ENCODE data around the gene TXLNB. TPM values are rescaled to one million over a fixed set of nuclear protein-coding genes. Genes with fewer than 3 reads are reported as not detected.

The TXLNB gene
- total and polyA plus RNA-seq, 2 of the 4 experiments (the other 2 are of a cell fraction): under 0.01 to 0.05 TPM

GRCh38 chr6:139308936-139309603 is 17.3 kb upstream of the TXLNB start:
- H3K18ac ChIP-seq (ENCODE audit: low read depth, low read length): no peak overlapping the region
- no peaks in the 10 kb centered on the region for H3K9me3 ChIP-seq (ENCODE audit: control insufficient read depth, insufficient read depth, low read length)
- H3K4ac ChIP-seq (ENCODE audit: low read depth, low read length): peak overlapping the region; percentile 33; the same call in 1 of the 2 replicates
- peak overlapping the region; percentile 31; the same call in 1 of the 2 replicates for H2BK20ac ChIP-seq (ENCODE audit: low read depth, low read length)
- no peaks in the 10 kb centered on the region for H3K27me3 ChIP-seq (ENCODE audit: control insufficient read depth, insufficient read depth, low read length)
- TF ChIP-seq CHD1 (IDR thresholded peaks at IDR 0.05; ENCODE audit: low read depth, low read length) (no peak), CEBPB (IDR thresholded peaks at IDR 0.05; ENCODE audit: low read depth, low read length) (peak; percentile 93), MXI1 (IDR thresholded peaks at IDR 0.05; ENCODE audit: borderline replicate concordance, low read depth, low read length) (peak; percentile 65; the same call in 1 of the 2 replicates)
- TF ChIP-seq, protein P1, sequence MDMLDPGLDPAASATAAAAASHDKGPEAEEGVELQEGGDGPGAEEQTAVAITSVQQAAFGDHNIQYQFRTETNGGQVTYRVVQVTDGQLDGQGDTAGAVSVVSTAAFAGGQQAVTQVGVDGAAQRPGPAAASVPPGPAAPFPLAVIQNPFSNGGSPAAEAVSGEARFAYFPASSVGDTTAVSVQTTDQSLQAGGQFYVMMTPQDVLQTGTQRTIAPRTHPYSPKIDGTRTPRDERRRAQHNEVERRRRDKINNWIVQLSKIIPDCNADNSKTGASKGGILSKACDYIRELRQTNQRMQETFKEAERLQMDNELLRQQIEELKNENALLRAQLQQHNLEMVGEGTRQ (IDR thresholded peaks at IDR 0.05; ENCODE audit: low read depth, low read length): 0 out of 2 replicates have a peak, but pooled peaks have one; percentile 25
- peak overlapping the region; percentile 54; the same call in 1 of the 2 replicates for H2AK5ac ChIP-seq (ENCODE audit: low read depth, low read length)
- ChIA-PET CTCF (no interaction called here), POLR2A (ENCODE audit: unreplicated experiment) (no interaction called here)
- no peak overlapping the region for H4K91ac ChIP-seq (ENCODE audit: insufficient read depth, low read depth, low read length)
- H3K14ac ChIP-seq (replicated peaks; ENCODE audit: low read depth, low read length): peak overlapping the region; percentile 55; the same call in 1 of the 2 replicates
- no peak overlapping the region for H3K4me3 ChIP-seq (ENCODE audit: insufficient read depth, low read depth, low read length)
- intact Hi-C loops (cut with micrococcal nuclease): no loop called here
- no peak overlapping the region for H3K4me2 ChIP-seq (ENCODE audit: low read depth, low read length)
- peaks cover 2% of the 10 kb centered on the region; the same call in 1 of the 2 replicates for H3K4me1 ChIP-seq (ENCODE audit: control insufficient read depth, insufficient read depth, low read length)
- ATAC-seq (ENCODE audit: low read depth) (peak; percentile 91), DNase-seq (peak; percentile 85)
- H4K8ac ChIP-seq (ENCODE audit: low read depth in 2 of 2, low read length in 2 of 2): peak overlapping the region in 1 of 2 experiments; percentile 48; a peak in 2 of 4 replicates
- dilution Hi-C loops (cut with HindIII; ENCODE audit: low sequenced_read_pairs, unreplicated experiment): no loop called here
- H3K9me1 ChIP-seq (ENCODE audit: insufficient read depth, low read length): peaks cover 3% of the 10 kb centered on the region; the same call in 1 of the 2 replicates
- no TSS peak for BruUV-seq (replicated peaks)
- peak overlapping the region; percentile 2; the same call in 1 of the 3 replicates for H2BK15ac ChIP-seq (ENCODE audit: low read depth, low read length)
- H3K56ac ChIP-seq (ENCODE audit: extremely low read depth, insufficient read depth, low read length): no peak overlapping the region
- WGBS, 2 experiments (ENCODE audit: extremely low coverage in 2 of 2, insufficient read length in 1 of 2): no CpG with 5 or more reads among the region's 2 CpGs
- no peak overlapping the region for H2AK9ac ChIP-seq (replicated peaks; ENCODE audit: low read depth, low read length, poor library complexity)
- H3K79me1 ChIP-seq (ENCODE audit: low read depth in 1 of 2, low read length in 2 of 2): no peaks in the 10 kb centered on the region
- no peak overlapping the region for H4K5ac ChIP-seq (ENCODE audit: low read depth, low read length)
- no peak overlapping the region for H3K27ac ChIP-seq (ENCODE audit: insufficient read depth, low read length)
- H2BK120ac ChIP-seq (ENCODE audit: low read depth, low read length): peak overlapping the region; percentile 41
- no peaks in the 10 kb centered on the region for H4K20me1 ChIP-seq (ENCODE audit: insufficient read depth, low read length)
- no peaks in the 10 kb centered on the region for H3K36me3 ChIP-seq (ENCODE audit: control insufficient read depth, insufficient read depth, low read length)
- H2BK5ac ChIP-seq (ENCODE audit: low read depth, low read length, poor library complexity, severe bottlenecking): peak overlapping the region; percentile 40
- H2AFZ ChIP-seq (replicated peaks; ENCODE audit: low read length, poor library complexity): peak overlapping the region; percentile 68
- peak overlapping the region; percentile 22; the same call in 1 of the 2 replicates for H3K23ac ChIP-seq (ENCODE audit: low read depth, low read length)
- in situ Hi-C loops (cut with MboI; ENCODE audit: low sequenced_read_pairs): no loop called here
- H3K9ac ChIP-seq (ENCODE audit: low read depth, low read length): no peak overlapping the region
